Epithelial cell of esophagus (primary cell): ENCODE results near the gene BNIP5.

Source experiments
- DNase-seq: peaks from one replicate; pipeline ENCODE4 v3.0.0; 2010; ENCODE audit warnings: low read depth
- H3K4me3 ChIP-seq: 2 replicates; pipeline ENCODE4 v1.5.1; 2011; ENCODE audit warnings: mild to moderate bottlenecking, low read length, control low read depth
- CTCF ChIP-seq: IDR thresholded peaks from 2 replicates; pipeline ENCODE4 v1.5.1; 2011; ENCODE audit warnings: low read depth, mild to moderate bottlenecking, low read length, control low read depth, inconsistent platforms; ENCODE audit not compliant: insufficient read depth; ENCODE audit errors: missing control alignments

The BNIP5 gene

GRCh38 chr6:36350681-36351571, 14.2 kb upstream of the BNIP5 start:
- TF ChIP-seq CTCF: no peak
- H3K4me3 ChIP-seq: no peak overlapping the region
- no peak for DNase-seq

GRCh38 chr6:36350082-36350481, 13.4 kb upstream of the BNIP5 start:
- DNase-seq: no peak
- no peak for TF ChIP-seq CTCF
- no peak overlapping the region for H3K4me3 ChIP-seq

- no peak overlapping the region for H3K4me3 ChIP-seq
- DNase-seq: peak; percentile 87
- TF ChIP-seq CTCF: no peak
Observed at GRCh38 chr6:36349240-36349639, 12.6 kb upstream of the BNIP5 start.

GRCh38 chr6:36347621-36348020, 10.9 kb upstream of the BNIP5 start:
- H3K4me3 ChIP-seq: no peak overlapping the region
- DNase-seq: no peak
- no peak for TF ChIP-seq CTCF

GRCh38 chr6:36346486-36347273, 10.0 kb upstream of the BNIP5 start:
- no peak for TF ChIP-seq CTCF
- no peak overlapping the region for H3K4me3 ChIP-seq
- DNase-seq: no peak

- no peak for TF ChIP-seq CTCF
- H3K4me3 ChIP-seq: no peak overlapping the region
- no peak for DNase-seq
Observed at GRCh38 chr6:36345681-36346466, 9.2 kb upstream of the BNIP5 start.
